Measurements from ENCODE around the gene ZSWIM3.

DNA sequence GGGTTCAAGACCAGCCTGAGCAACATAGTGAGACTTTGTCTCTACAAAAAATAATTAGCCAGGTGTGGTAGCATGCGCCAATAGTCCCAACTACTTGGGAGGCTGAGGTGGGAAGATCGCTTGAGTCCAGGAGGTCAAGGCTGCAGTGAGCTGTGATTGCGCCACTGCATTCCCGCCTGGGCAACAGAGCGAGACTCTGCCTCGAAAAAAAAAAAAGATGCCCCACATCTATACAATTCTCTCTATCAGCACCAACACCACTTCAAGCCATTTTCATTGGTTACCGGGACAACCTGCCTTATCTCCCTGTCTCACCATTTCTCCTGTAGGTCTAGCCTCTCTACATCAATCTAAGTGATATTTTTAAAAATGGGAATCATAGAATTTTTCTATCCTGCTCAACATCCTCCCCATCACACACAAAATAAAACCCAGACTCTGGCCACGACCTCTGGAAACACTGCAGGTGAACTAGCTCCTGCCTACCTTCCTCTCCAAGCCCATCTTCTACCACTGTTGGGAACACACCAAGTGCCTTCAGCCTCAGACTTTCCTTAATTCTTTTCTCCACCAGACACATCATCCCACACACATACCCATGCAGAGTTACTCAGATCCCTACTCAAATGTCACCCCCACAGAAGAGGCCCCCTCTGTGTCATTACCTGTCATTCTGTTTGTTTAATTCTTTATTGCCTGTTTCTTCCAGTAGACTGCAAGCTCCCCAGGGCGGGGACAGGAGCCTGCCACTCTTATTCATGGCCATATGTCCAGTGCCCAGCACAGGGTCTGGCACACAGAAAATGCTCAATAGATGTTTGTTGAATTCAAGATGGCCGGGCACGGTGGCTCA lies 64.1 kb downstream of the ZSWIM3 start:
- no peak for TF ChIP-seq MYC (IDR thresholded peaks at IDR 0.05; ENCODE audit: low read depth, low read length)
- TF ChIP-seq, protein P1, sequence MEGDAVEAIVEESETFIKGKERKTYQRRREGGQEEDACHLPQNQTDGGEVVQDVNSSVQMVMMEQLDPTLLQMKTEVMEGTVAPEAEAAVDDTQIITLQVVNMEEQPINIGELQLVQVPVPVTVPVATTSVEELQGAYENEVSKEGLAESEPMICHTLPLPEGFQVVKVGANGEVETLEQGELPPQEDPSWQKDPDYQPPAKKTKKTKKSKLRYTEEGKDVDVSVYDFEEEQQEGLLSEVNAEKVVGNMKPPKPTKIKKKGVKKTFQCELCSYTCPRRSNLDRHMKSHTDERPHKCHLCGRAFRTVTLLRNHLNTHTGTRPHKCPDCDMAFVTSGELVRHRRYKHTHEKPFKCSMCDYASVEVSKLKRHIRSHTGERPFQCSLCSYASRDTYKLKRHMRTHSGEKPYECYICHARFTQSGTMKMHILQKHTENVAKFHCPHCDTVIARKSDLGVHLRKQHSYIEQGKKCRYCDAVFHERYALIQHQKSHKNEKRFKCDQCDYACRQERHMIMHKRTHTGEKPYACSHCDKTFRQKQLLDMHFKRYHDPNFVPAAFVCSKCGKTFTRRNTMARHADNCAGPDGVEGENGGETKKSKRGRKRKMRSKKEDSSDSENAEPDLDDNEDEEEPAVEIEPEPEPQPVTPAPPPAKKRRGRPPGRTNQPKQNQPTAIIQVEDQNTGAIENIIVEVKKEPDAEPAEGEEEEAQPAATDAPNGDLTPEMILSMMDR (IDR thresholded peaks at IDR 0.05; ENCODE audit: extremely low read depth in 1 of 2, insufficient read depth in 1 of 2, low read depth in 1 of 2, low read length in 2 of 2), result no peak
- no peak for TF ChIP-seq POLR2A (IDR thresholded peaks at IDR 0.05; ENCODE audit: low read depth, low read length)
- TF ChIP-seq POLR2AphosphoS5 (IDR thresholded peaks at IDR 0.05; ENCODE audit: insufficient read depth, low read depth, low read length), result no peak
- TF ChIP-seq, protein P2, sequence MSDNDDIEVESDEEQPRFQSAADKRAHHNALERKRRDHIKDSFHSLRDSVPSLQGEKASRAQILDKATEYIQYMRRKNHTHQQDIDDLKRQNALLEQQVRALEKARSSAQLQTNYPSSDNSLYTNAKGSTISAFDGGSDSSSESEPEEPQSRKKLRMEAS (IDR thresholded peaks at IDR 0.05; ENCODE audit: insufficient read depth, insufficient read length), result no peak
- TF ChIP-seq EZH2 (IDR thresholded peaks at IDR 0.05; ENCODE audit: borderline replicate concordance, low read depth, low read length, severe bottlenecking), result no peak
- TF ChIP-seq GATA2 (IDR thresholded peaks at IDR 0.05; ENCODE audit: insufficient read depth, insufficient read length, low read depth, low read length), result no peak
- no peak for TF ChIP-seq JUN (IDR thresholded peaks at IDR 0.05; ENCODE audit: borderline replicate concordance, insufficient read depth, insufficient read length, low read depth)
- no peak for TF ChIP-seq FOS (IDR thresholded peaks at IDR 0.05; ENCODE audit: borderline replicate concordance, insufficient read depth, low read length)
